IgD-negative memory B cell (primary cell): Measurements from ENCODE around the gene ZBTB46. TPM values are rescaled to one million over a fixed set of nuclear protein-coding genes. Genes with fewer than 3 reads are reported as not detected.

Experiments
- H3K27ac Mint-ChIP-seq, 3 donors: one replicate each; pipeline ENCODE4 v1.8.0; 2020 to 2022; ENCODE audit warnings: mild to moderate bottlenecking in 3 of 3, mixed read lengths in 3 of 3, moderate library complexity in 1 of 3
- H3K27me3 Mint-ChIP-seq: one replicate; pipeline ENCODE4 v1.8.0; 2021; ENCODE audit warnings: mixed read lengths
- H3K36me3 Mint-ChIP-seq: one replicate; pipeline ENCODE4 v1.8.0; 2020; ENCODE audit warnings: mild to moderate bottlenecking, mixed read lengths
- H3K4me1 Mint-ChIP-seq, 3 donors: one replicate each; pipeline ENCODE4 v1.8.0; 2020 to 2022; ENCODE audit warnings: mixed read lengths in 3 of 3, mild to moderate bottlenecking in 1 of 3
- H3K4me3 Mint-ChIP-seq, 4 donors: one replicate each; pipeline ENCODE4 v1.8.0; 2020 to 2022; ENCODE audit warnings: mild to moderate bottlenecking in 4 of 4, mixed read lengths in 4 of 4, moderate library complexity in 3 of 4
- H3K9me3 Mint-ChIP-seq, 3 donors: one replicate each; pipeline ENCODE4 v1.8.0; 2020 to 2021; ENCODE audit warnings: mixed read lengths in 3 of 3, mild to moderate bottlenecking in 1 of 3
- polyA plus RNA-seq: library from polyadenylated mRNA; unstranded; fragments of 300-500 nt; fragmentation: Illumina TruSeq; gene quantifications from one replicate; pipeline ENCODE4 v1.2.3, GENCODE V29; 2021

ZBTB46 gene
- polyA plus RNA-seq, 1 donor from 2014 or later, result 0.04 TPM

- H3K9me3 Mint-ChIP-seq, result no peaks in the 10 kb centered on the region
- no peaks in the 10 kb centered on the region for H3K36me3 Mint-ChIP-seq
- no peaks in the 10 kb centered on the region for H3K27me3 Mint-ChIP-seq
- H3K27ac Mint-ChIP-seq, result peak overlapping the region in 1 of 3 donors; percentile 35
- H3K4me1 Mint-ChIP-seq, result no peaks in the 10 kb centered on the region
- H3K4me3 Mint-ChIP-seq, result peak overlapping the region in 2 of 4 donors; percentile 46 to 66
Measured at GRCh38 chr20:63741676-63742380, 89.2 kb downstream of the ZBTB46 start.

- H3K27ac Mint-ChIP-seq, result peak overlapping the region in 1 of 3 donors; percentile 35
- H3K4me3 Mint-ChIP-seq, result peak overlapping the region in 3 of 4 donors; percentile 46 to 78 (median 66)
- H3K36me3 Mint-ChIP-seq, result no peaks in the 10 kb centered on the region
Measured at GRCh38 chr20:63741354-63741675, 89.7 kb downstream of the ZBTB46 start.

GRCh38 chr20:63740627-63741353 lies 90.3 kb downstream of the ZBTB46 start:
- Mint-ChIP-seq H3K36me3 (no peaks in the 10 kb centered on the region), H3K9me3 (no peaks in the 10 kb centered on the region), H3K27ac (peak overlapping the region in 1 of 3 donors; percentile 35), H3K4me3 (peak overlapping the region in 3 of 4 donors; percentile 51 to 66 (median 64)), H3K4me1 (peaks cover 5 to 9% (median 7%) of the 10 kb centered on the region in 3 donors), H3K27me3 (no peaks in the 10 kb centered on the region)

More at GRCh38 chr20:63741354-63741675, 89.7 kb downstream of the ZBTB46 start:
- Mint-ChIP-seq H3K27me3 (no peaks in the 10 kb centered on the region), H3K9me3 (no peaks in the 10 kb centered on the region), H3K4me1 (peaks cover 1 to 4% (median 1%) of the 10 kb centered on the region in 3 donors)

GRCh38 chr20:63740070-63740626 lies 90.9 kb downstream of the ZBTB46 start:
- Mint-ChIP-seq H3K27ac (no peak overlapping the region), H3K9me3 (no peaks in the 10 kb centered on the region), H3K36me3 (no peaks in the 10 kb centered on the region), H3K4me3 (peak overlapping the region in 3 of 4 donors; percentile 12 to 66 (median 64)), H3K4me1 (peaks cover 5 to 9% (median 7%) of the 10 kb centered on the region in 3 donors), H3K27me3 (no peaks in the 10 kb centered on the region)

- H3K27me3 Mint-ChIP-seq, result no peaks in the 10 kb centered on the region
Measured at GRCh38 chr20:63739130-63740069, 91.7 kb downstream of the ZBTB46 start, which contains the start of gene SLC2A4RG. TSS of gene SLC2A4RG (plus strand) at chr20:63739776. CDS start at chr20:63739913, 137 bp downstream.

GRCh38 chr20:63738687-63739129 lies 92.4 kb downstream of the ZBTB46 start:
- H3K9me3 Mint-ChIP-seq, result no peaks in the 10 kb centered on the region
- peaks cover 9% of the 10 kb centered on the region in 3 donors for H3K4me1 Mint-ChIP-seq
- no peak overlapping the region for H3K27ac Mint-ChIP-seq
- no peaks in the 10 kb centered on the region for H3K36me3 Mint-ChIP-seq
- peak overlapping the region in 3 of 4 donors; percentile 17 to 86 (median 62) for H3K4me3 Mint-ChIP-seq
- no peaks in the 10 kb centered on the region for H3K27me3 Mint-ChIP-seq

More at GRCh38 chr20:63739130-63740069, 91.7 kb downstream of the ZBTB46 start, which contains the start of gene SLC2A4RG:
- Mint-ChIP-seq H3K27ac (no peak within 1 kb of the TSS), H3K4me1 (peaks cover 5 to 9% (median 7%) of the 10 kb centered on the region in 3 donors), H3K9me3 (no peaks in the 10 kb centered on the region), H3K36me3 (no peaks in the 10 kb centered on the region), H3K4me3 (peak within 1 kb of the TSS in 3 of 4 donors; percentile 64 to 86 (median 66))

- Mint-ChIP-seq H3K9me3 (no peaks in the 10 kb centered on the region), H3K4me3 (peak overlapping the region in 3 of 4 donors; percentile 62 to 92 (median 86)), H3K27me3 (no peaks in the 10 kb centered on the region), H3K4me1 (peaks cover 9% of the 10 kb centered on the region in 3 donors), H3K36me3 (no peaks in the 10 kb centered on the region), H3K27ac (no peak overlapping the region)
Measured at GRCh38 chr20:63737945-63738686, 92.9 kb downstream of the ZBTB46 start.

GRCh38 chr20:63737695-63737944 lies 93.4 kb downstream of the ZBTB46 start:
- Mint-ChIP-seq H3K36me3 (no peaks in the 10 kb centered on the region), H3K4me3 (peak overlapping the region; percentile 79 to 95 (median 88)), H3K27me3 (no peaks in the 10 kb centered on the region), H3K9me3 (no peaks in the 10 kb centered on the region), H3K27ac (no peak overlapping the region), H3K4me1 (peaks cover 9% of the 10 kb centered on the region in 3 donors)

GRCh38 chr20:63736893-63737694 lies 94.0 kb downstream of the ZBTB46 start:
- Mint-ChIP-seq H3K4me3 (peak overlapping the region; percentile 79 to 95 (median 88)), H3K27me3 (no peaks in the 10 kb centered on the region), H3K27ac (peak overlapping the region; percentile 81 to 97 (median 92)), H3K36me3 (no peaks in the 10 kb centered on the region), H3K9me3 (no peaks in the 10 kb centered on the region), H3K4me1 (peaks cover 9% of the 10 kb centered on the region in 3 donors)

GRCh38 chr20:63735859-63736718 lies 95.0 kb downstream of the ZBTB46 start, which contains the start of gene LIME1:
TSS of gene LIME1 (plus strand) at chr20:63736664. CDS start at chr20:63737550, 886 bp downstream.
- Mint-ChIP-seq H3K36me3 (no peaks in the 10 kb centered on the region), H3K27me3 (no peaks in the 10 kb centered on the region), H3K27ac (peak within 1 kb of the TSS; percentile 81 to 97 (median 92)), H3K4me3 (peak within 1 kb of the TSS; percentile 79 to 95 (median 88)), H3K4me1 (peaks cover 9% of the 10 kb centered on the region in 3 donors), H3K9me3 (no peaks in the 10 kb centered on the region)

GRCh38 chr20:63734946-63735858 lies 95.9 kb downstream of the ZBTB46 start:
- H3K9me3 Mint-ChIP-seq, result no peaks in the 10 kb centered on the region
- H3K36me3 Mint-ChIP-seq, result no peaks in the 10 kb centered on the region
- H3K27me3 Mint-ChIP-seq, result no peaks in the 10 kb centered on the region
- H3K27ac Mint-ChIP-seq, result peak overlapping the region; percentile 23 to 92 (median 54)
- H3K4me1 Mint-ChIP-seq, result peaks cover 9 to 11% (median 11%) of the 10 kb centered on the region in 3 donors
- H3K4me3 Mint-ChIP-seq, result peak overlapping the region; percentile 52 to 95 (median 82)
